NB4 (cell line): ENCODE data around the gene MYO1B.

Source experiments
- MYC ChIP-seq: IDR thresholded peaks from 2 replicates; pipeline ENCODE4 v1.6.1; 2011; ENCODE audit warnings: low read depth, low read length
- POLR2A ChIP-seq: IDR thresholded peaks from 2 replicates; pipeline ENCODE4 v1.6.1; 2011; ENCODE audit warnings: mild to moderate bottlenecking; ENCODE audit not compliant: insufficient read length; ENCODE audit errors: extremely low read depth
- TF ChIP-seq, protein P1 (sequence below): IDR thresholded peaks from one replicate; pipeline ENCODE4 v1.5.1; 2012; ENCODE audit warnings: low read depth, low read length
- TF ChIP-seq, protein P2 (sequence below): IDR thresholded peaks from 2 replicates; pipeline ENCODE4 v1.6.1; 2011; ENCODE audit warnings: low read depth, low read length

DNA sequence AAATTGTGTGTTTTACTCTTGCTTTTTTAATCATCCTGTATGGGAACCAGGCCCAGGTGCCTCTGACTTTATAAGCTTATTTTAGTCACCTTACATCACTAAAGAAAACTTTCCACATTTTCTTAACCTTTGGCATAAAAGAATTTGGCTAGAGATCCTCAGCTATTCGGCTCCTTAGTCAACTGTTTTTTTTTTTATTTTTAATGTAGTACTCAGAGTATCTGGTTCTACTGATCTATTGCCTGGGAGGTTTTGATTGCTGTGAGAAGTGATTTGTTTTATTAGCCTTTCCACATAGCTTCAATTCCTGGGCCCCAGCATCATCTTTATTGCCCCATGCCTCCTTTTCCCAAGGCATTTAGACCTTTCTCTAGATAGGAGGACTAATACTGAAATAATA is 121.0 kb downstream of the MYO1B start:
- TF ChIP-seq, protein P1, sequence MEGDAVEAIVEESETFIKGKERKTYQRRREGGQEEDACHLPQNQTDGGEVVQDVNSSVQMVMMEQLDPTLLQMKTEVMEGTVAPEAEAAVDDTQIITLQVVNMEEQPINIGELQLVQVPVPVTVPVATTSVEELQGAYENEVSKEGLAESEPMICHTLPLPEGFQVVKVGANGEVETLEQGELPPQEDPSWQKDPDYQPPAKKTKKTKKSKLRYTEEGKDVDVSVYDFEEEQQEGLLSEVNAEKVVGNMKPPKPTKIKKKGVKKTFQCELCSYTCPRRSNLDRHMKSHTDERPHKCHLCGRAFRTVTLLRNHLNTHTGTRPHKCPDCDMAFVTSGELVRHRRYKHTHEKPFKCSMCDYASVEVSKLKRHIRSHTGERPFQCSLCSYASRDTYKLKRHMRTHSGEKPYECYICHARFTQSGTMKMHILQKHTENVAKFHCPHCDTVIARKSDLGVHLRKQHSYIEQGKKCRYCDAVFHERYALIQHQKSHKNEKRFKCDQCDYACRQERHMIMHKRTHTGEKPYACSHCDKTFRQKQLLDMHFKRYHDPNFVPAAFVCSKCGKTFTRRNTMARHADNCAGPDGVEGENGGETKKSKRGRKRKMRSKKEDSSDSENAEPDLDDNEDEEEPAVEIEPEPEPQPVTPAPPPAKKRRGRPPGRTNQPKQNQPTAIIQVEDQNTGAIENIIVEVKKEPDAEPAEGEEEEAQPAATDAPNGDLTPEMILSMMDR, result no peak
- no peak for TF ChIP-seq POLR2A
- TF ChIP-seq MYC, result no peak
- TF ChIP-seq, protein P2, sequence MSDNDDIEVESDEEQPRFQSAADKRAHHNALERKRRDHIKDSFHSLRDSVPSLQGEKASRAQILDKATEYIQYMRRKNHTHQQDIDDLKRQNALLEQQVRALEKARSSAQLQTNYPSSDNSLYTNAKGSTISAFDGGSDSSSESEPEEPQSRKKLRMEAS, result no peak
